GM18526 (cell line): ENCODE results near the gene FALEC.

Experiments
- POLR2A ChIP-seq: IDR thresholded peaks from 3 replicates; pipeline ENCODE4 v1.6.1; 2011; ENCODE audit not compliant: insufficient read length; ENCODE audit errors: extremely low read depth

FALEC gene

DNA sequence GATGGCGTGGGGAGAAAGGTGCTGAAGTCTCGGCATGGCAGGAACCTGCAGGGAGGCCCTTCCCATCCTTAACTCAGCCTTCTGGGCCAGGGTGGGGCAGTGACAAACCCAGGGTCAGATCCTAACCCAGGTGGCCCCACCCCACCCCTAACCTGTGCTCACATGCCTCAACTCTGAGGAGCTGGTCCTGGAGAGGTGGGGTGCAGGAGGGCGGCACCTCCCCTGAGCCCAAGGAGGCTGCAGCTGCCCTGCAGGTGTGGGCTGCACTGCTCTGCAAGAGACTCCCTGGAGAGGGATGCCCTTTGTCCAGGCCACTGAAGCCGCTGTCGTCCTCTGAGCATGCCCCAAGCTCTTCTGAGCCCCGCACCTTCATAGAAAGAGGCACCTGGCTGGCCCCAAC is 18.4 kb downstream of the FALEC start:
- no peak for TF ChIP-seq POLR2A

- TF ChIP-seq POLR2A = no peak
Observed at GRCh38 chr1:150535511-150536287, 20.1 kb downstream of the FALEC start.

DNA sequence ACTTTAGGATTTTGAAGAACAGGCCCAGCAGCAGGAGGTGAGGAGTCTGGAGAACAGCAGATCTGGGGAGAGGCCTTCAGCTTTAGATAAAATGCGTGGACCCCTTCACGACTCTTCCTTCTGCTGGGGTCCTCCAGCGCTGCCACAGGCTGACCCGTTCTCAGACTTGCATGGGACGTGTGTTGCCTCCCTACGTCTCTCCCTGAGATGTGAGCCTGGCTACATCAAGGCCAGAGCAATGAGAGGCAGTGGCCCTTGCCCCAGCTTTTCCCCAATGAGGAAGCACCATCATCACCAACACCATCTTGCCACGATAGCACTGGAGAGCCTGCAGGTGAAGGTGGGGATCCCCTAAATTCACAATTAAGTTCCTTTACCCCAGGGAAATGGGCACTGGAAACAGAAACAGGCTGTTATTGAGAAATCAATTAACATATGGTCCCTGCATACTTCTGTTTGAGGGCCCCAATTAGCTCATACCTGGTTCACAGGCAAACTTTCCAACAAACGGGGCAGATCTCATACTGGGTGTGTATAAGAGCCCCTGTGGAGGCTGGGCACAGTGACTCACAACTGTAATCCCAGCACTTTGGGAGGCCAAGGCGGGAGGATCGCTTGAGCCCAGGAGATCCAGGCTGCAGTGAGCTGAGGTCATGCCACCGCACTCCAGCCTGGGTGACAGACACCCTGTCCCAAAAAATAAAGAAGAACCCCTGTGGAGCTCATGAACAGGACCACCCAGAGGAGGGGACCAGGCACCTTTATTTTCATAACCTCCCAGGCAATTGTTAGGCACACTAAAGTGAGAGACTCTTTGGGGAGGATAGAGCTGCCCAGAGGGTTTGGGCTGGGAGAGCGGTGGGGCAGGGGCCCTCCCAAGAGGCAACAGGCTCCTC is 21.5 kb downstream of the FALEC start:
- no peak for TF ChIP-seq POLR2A

DNA sequence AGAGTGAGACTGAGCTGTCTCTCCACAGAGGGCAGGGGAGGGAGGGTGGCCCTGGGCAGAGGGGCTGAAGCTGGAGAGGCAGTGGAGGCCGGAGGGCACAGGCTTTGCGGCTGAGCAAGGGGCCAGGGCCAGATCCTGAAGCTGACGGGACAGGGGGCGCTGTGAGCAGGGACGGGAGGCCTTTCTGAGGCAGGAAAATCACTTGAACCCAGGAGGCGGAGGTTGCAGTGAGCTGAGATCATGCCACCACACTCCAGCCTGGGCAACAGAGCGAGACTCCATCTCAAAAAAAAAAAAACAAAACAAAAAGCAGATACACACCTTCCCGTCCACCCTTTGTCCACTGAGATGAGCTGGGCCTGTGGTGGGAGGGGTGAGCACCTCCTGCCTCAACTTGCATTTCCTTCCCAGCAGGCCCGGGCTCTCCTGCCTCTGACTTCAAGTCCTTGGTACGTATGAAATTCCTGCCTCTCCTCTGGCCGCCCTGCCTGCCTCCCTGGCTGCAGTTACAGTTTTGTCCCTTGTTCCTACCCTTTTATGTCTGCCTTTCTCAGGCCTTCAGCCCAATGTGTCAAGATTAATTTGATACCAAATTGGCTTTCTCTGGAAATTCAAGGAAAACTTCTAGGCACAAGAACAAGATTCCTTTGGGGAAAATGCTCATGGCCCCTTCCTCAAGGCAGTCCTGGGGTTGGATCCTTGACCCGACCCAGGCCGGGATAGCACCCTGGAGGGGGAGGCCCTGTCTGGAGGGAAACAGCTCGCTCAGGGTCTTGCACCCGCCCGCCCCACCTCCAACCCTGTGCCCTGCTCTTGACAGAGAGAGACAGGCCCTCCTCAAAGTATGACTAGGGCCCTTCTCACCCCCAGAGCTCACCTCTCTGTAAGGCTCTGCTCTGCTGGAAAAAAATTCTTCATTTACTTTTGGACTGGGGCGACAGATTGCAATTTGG is 22.5 kb downstream of the FALEC start:
- no peak for TF ChIP-seq POLR2A

DNA sequence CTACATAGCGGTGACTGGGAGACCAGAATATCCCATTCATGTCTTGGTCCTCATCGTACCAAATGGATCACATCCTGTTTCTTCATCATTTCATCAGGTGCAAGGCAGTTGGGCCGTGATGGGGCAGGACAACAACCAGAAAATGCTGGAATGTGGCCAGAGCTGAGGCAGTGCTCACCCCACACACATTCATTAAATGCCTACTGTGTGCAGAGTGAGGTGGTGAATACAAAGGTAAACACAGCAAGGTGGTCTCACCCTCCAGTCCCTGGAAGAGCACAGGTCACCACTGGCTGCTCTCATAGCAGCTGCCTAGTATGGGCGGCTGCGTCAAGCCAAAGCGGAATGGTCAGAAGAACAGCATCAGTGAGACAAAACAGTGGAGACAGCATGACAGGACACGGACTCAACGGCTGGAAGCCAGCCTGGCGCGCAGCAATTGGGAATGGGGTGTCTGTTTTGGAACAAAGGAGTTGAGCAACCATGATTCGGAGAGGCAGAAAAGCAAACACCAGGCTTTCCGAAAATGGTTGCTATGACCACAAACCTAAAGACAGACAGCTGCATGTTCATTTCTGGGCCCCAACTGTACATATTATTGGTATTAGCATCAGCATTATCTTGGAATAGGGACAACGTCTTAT is 28.1 kb downstream of the FALEC start:
- TF ChIP-seq POLR2A = no peak

DNA sequence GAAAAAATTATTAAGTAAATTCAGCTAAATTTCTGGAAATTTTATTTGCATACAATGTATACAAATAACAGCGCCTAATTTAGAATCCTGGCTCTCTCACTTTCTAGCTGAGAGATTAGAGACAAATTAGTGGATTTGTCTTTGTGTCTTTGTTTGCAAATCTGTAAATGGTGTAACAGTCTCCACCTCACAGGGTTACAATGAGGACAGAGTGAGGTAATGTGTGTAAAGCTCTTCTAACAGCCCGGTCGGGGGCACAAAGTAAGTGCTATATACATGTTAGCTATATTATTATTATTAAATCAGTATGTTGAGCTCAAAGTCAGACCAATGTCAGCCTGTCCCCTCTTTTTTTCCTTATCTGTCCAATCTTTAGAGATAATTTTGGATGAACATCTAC is 28.7 kb downstream of the FALEC start:
- TF ChIP-seq POLR2A = no peak

- no peak for TF ChIP-seq POLR2A
Observed at GRCh38 chr1:150545486-150546032, 30.0 kb downstream of the FALEC start.

GRCh38 chr1:150546294-150546937 is 30.9 kb downstream of the FALEC start:
- no peak for TF ChIP-seq POLR2A

GRCh38 chr1:150548324-150548631 is 32.7 kb downstream of the FALEC start:
- no peak for TF ChIP-seq POLR2A

- TF ChIP-seq POLR2A = no peak
Observed at GRCh38 chr1:150548632-150549495, 33.3 kb downstream of the FALEC start, which contains the start of gene ADAMTSL4. Gene ADAMTSL4, plus strand, starts transcription at chr1:150549408. Its CDS starts 2,881 bp downstream, at chr1:150552289.

- TF ChIP-seq POLR2A = no peak
Observed at GRCh38 chr1:150549496-150550221, 34.1 kb downstream of the FALEC start.
